Panc1 (cell line): ENCODE measurements around the gene IFNA2. TPM values are rescaled to one million over a fixed set of nuclear protein-coding genes. Genes with fewer than 3 reads are reported as not detected.

Source experiments
- ATAC-seq: fragments of 200-7000 bp; cut with Tn5 transposase; 2 replicates; pipeline ENCODE4 v1.9.1; 2020; ENCODE audit warnings: mild to moderate bottlenecking, moderate library complexity
- BruUV-seq: library from RNA; stranded (reverse); fragments of 400-500 nt; replicated peaks from 2 replicates; lab custom pipeline; 2021; lab: Mats Ljungman, UMichigan
- CTCF ChIA-PET: fragments of 300-600 bp; sonication (Branson Sonifier 250); formaldehyde crosslinking; loops from one replicate; lab custom pipeline; 2022; ENCODE audit warnings: antibody characterized with exemption; lab: Charles Lee
- POLR2A ChIA-PET: fragments of 300-600 bp; sonication (Branson Sonifier 250); formaldehyde crosslinking; loops from one replicate; lab custom pipeline; 2022; ENCODE audit warnings: antibody characterized with exemption; lab: Charles Lee
- DNase-seq: peaks from one replicate; pipeline ENCODE4 v3.0.0-alpha.2; 2010; ENCODE audit warnings: low read depth, low spot score
- H3K27ac ChIP-seq: 2 replicates; pipeline ENCODE4 v1.5.1; 2011; ENCODE audit warnings: mild to moderate bottlenecking, low read length, inconsistent platforms
- H3K27me3 ChIP-seq: fragments of 200-500 bp; sonication (Bioruptor generic); 2 replicates; pipeline ENCODE4 v1.6.0; 2014; ENCODE audit warnings: low read length, inconsistent platforms; ENCODE audit not compliant: control insufficient read depth, insufficient read depth
- H3K36me3 ChIP-seq: fragments of 200-500 bp; sonication (Bioruptor generic); 2 replicates; pipeline ENCODE4 v1.5.1; 2014; ENCODE audit warnings: inconsistent platforms, mild to moderate bottlenecking, low read length, moderate library complexity; ENCODE audit not compliant: control insufficient read depth, insufficient read depth
- H3K4me1 ChIP-seq: 2 replicates; pipeline ENCODE4 v1.5.1; 2011; ENCODE audit warnings: inconsistent platforms, mild to moderate bottlenecking, low read length, moderate library complexity; ENCODE audit not compliant: control insufficient read depth, insufficient read depth
- H3K4me3 ChIP-seq, 2 experiments: 2 replicates each; pipeline ENCODE4 v1.5.1; 2011 to 2012; ENCODE audit warnings: low read depth in 2 of 2, low read length in 2 of 2, mild to moderate bottlenecking in 2 of 2, inconsistent platforms in 1 of 2, moderate library complexity in 1 of 2
- H3K9me3 ChIP-seq: fragments of 200-500 bp; sonication (Bioruptor generic); 2 replicates; pipeline ENCODE4 v1.5.1; 2014; ENCODE audit warnings: low read depth, mild to moderate bottlenecking, inconsistent platforms, low read length, moderate library complexity; ENCODE audit not compliant: control insufficient read depth, insufficient read depth
- CTCF ChIP-seq: fragments of 450-650 bp; IDR thresholded peaks from 2 replicates; pipeline ENCODE4 v1.5.1; 2017; ENCODE audit warnings: mild to moderate bottlenecking
- POLR2AphosphoS5 ChIP-seq: IDR thresholded peaks from 2 replicates; pipeline ENCODE4 v1.6.1; 2012; ENCODE audit warnings: mild to moderate bottlenecking, low read depth, low read length, moderate library complexity
- REST ChIP-seq, 2 experiments: IDR thresholded peaks; 2 replicates each; pipeline ENCODE4 v1.6.1; 2011 to 2012; ENCODE audit warnings: low read depth in 2 of 2, control low read depth in 1 of 2, low read length in 1 of 2, mild to moderate bottlenecking in 1 of 2, moderate library complexity in 1 of 2; ENCODE audit not compliant: insufficient read depth in 1 of 2
- SIN3A ChIP-seq: IDR thresholded peaks from 2 replicates; pipeline ENCODE4 v1.6.1; 2012; ENCODE audit warnings: low read depth, mild to moderate bottlenecking, low read length, moderate library complexity, borderline replicate concordance; ENCODE audit not compliant: insufficient read depth
- TCF7L2 ChIP-seq: IDR thresholded peaks from 2 replicates; pipeline ENCODE4 v1.6.1; 2011; ENCODE audit warnings: mild to moderate bottlenecking, low read depth, low read length, inconsistent platforms
- in situ Hi-C: cut with HindIII; loops from 2 replicates; pipeline ENCODE4 v1.10.0; 2016; ENCODE audit warnings: low sequenced_read_pairs, low pct_unique_long_range_greater_than_20kb
- intact Hi-C: fragments of 100-400 bp; cut with micrococcal nuclease; formaldehyde crosslinking; loops from one replicate; pipeline ENCODE4 v1.10.0; 2022; ENCODE audit not compliant: unreplicated experiment
- total RNA-seq: library from RNA; stranded (reverse); gene quantifications from one replicate; pipeline ENCODE4 v1.2.1, GENCODE V29; 2021; ENCODE audit not compliant: unreplicated experiment

The IFNA2 gene
- total RNA-seq, 1 experiment from 2014 or later, result not detected

- Histone ChIP-seq H3K4me3 (no peak overlapping the region), H3K36me3 (no peaks in the 10 kb centered on the region), H3K9me3 (no peaks in the 10 kb centered on the region), H3K4me1 (no peaks in the 10 kb centered on the region), H3K27ac (no peak overlapping the region), H3K27me3 (no peaks in the 10 kb centered on the region)
- ATAC-seq (no peak), DNase-seq (no peak)
- intact Hi-C loops (no loop called here), in situ Hi-C loops (no loop called here)
- ChIA-PET CTCF (no interaction called here), POLR2A (no interaction called here)
- no TSS peak for BruUV-seq
- TF ChIP-seq CTCF (no peak), POLR2AphosphoS5 (no peak), TCF7L2 (no peak), SIN3A (no peak), REST (IDR thresholded peaks at IDR 0.05; ENCODE audit: insufficient read depth in 1 of 2, low read depth in 2 of 2, low read length in 1 of 2) (no peak)
These were observed 44.0 kb upstream of the IFNA2 start for GRCh38 chr9:21429191-21429590.

GRCh38 chr9:21428235-21428634, 43.0 kb upstream of the IFNA2 start:
- Histone ChIP-seq H3K27ac (no peak overlapping the region), H3K4me1 (no peaks in the 10 kb centered on the region), H3K9me3 (no peaks in the 10 kb centered on the region), H3K4me3 (no peak overlapping the region), H3K36me3 (no peaks in the 10 kb centered on the region), H3K27me3 (no peaks in the 10 kb centered on the region)
- no TSS peak for BruUV-seq
- DNase-seq, result no peak
- ChIA-PET POLR2A (no interaction called here), CTCF (no interaction called here)
- TF ChIP-seq TCF7L2 (no peak), POLR2AphosphoS5 (no peak), CTCF (no peak)
- intact Hi-C loops (no loop called here), in situ Hi-C loops (no loop called here)
- ATAC-seq, result no peak
